HG03342 (cell line): ENCODE data around the gene GSX1.
"Not testable (repeated sequence)": the region's sequence is repeated elsewhere in the genome, so short reads cannot be mapped to it uniquely, and the experiment has no call there.

Source experiments
- ATAC-seq: cut with Tn5 transposase; IDR thresholded peaks from one replicate; pipeline ENCODE4 v1.9.1; 2021; ENCODE audit warnings: mild to moderate bottlenecking, moderate library complexity; ENCODE audit not compliant: unreplicated experiment

GSX1 gene

GRCh38 chr13:27793507-27794367 is 1.5 kb downstream of the GSX1 start:
- no peak for ATAC-seq

- ATAC-seq: no peak
These were observed 2.0 kb downstream of the GSX1 start for GRCh38 chr13:27794368-27794691.

GRCh38 chr13:27794921-27795717 is 2.8 kb downstream of the GSX1 start:
- no peak for ATAC-seq

GRCh38 chr13:27795718-27796019 is 3.4 kb downstream of the GSX1 start:
- no peak for ATAC-seq

- ATAC-seq: no peak
These were observed 4.4 kb downstream of the GSX1 start for GRCh38 chr13:27796544-27797227.

- ATAC-seq: no peak
These were observed 4.9 kb downstream of the GSX1 start for GRCh38 chr13:27797228-27797624.

- no peak for ATAC-seq
These were observed 14.6 kb downstream of the GSX1 start for GRCh38 chr13:27806744-27807387.

GRCh38 chr13:27808851-27809550 is 16.7 kb downstream of the GSX1 start:
- no peak for ATAC-seq

- no peak for ATAC-seq
These were observed 17.7 kb downstream of the GSX1 start for GRCh38 chr13:27810009-27810408.

- ATAC-seq: no peak
These were observed 18.2 kb downstream of the GSX1 start for GRCh38 chr13:27810461-27810860.

GRCh38 chr13:27813826-27814225 is 21.5 kb downstream of the GSX1 start:
- ATAC-seq: no peak

- ATAC-seq: not testable (repeated sequence)
These were observed 25.5 kb downstream of the GSX1 start for GRCh38 chr13:27817832-27818231.

GRCh38 chr13:27820524-27821482 is 28.5 kb downstream of the GSX1 start:
- ATAC-seq: no peak

- no peak for ATAC-seq
These were observed 29.3 kb downstream of the GSX1 start for GRCh38 chr13:27821566-27821965.

- ATAC-seq: no peak
These were observed 30.1 kb downstream of the GSX1 start for GRCh38 chr13:27822258-27822872.

GRCh38 chr13:27822873-27823311 is 30.6 kb downstream of the GSX1 start:
- no peak for ATAC-seq

GRCh38 chr13:27824121-27824520 is 31.8 kb downstream of the GSX1 start:
- ATAC-seq: no peak

- no peak for ATAC-seq
These were observed 32.8 kb downstream of the GSX1 start for GRCh38 chr13:27825072-27825471.
